Measurements from ENCODE around the gene SSR1.

GRCh38 chr6:7236306-7237209, 76.4 kb downstream of the SSR1 start:
- TF ChIP-seq, protein P1, sequence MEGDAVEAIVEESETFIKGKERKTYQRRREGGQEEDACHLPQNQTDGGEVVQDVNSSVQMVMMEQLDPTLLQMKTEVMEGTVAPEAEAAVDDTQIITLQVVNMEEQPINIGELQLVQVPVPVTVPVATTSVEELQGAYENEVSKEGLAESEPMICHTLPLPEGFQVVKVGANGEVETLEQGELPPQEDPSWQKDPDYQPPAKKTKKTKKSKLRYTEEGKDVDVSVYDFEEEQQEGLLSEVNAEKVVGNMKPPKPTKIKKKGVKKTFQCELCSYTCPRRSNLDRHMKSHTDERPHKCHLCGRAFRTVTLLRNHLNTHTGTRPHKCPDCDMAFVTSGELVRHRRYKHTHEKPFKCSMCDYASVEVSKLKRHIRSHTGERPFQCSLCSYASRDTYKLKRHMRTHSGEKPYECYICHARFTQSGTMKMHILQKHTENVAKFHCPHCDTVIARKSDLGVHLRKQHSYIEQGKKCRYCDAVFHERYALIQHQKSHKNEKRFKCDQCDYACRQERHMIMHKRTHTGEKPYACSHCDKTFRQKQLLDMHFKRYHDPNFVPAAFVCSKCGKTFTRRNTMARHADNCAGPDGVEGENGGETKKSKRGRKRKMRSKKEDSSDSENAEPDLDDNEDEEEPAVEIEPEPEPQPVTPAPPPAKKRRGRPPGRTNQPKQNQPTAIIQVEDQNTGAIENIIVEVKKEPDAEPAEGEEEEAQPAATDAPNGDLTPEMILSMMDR (IDR thresholded peaks at IDR 0.05; ENCODE audit: insufficient read depth, low read length), result no peak
- TF ChIP-seq POLR2AphosphoS5 (IDR thresholded peaks at IDR 0.05; ENCODE audit: low read depth), result peak; percentile 4; the same call in 1 of the 2 replicates
- TF ChIP-seq, protein P2, sequence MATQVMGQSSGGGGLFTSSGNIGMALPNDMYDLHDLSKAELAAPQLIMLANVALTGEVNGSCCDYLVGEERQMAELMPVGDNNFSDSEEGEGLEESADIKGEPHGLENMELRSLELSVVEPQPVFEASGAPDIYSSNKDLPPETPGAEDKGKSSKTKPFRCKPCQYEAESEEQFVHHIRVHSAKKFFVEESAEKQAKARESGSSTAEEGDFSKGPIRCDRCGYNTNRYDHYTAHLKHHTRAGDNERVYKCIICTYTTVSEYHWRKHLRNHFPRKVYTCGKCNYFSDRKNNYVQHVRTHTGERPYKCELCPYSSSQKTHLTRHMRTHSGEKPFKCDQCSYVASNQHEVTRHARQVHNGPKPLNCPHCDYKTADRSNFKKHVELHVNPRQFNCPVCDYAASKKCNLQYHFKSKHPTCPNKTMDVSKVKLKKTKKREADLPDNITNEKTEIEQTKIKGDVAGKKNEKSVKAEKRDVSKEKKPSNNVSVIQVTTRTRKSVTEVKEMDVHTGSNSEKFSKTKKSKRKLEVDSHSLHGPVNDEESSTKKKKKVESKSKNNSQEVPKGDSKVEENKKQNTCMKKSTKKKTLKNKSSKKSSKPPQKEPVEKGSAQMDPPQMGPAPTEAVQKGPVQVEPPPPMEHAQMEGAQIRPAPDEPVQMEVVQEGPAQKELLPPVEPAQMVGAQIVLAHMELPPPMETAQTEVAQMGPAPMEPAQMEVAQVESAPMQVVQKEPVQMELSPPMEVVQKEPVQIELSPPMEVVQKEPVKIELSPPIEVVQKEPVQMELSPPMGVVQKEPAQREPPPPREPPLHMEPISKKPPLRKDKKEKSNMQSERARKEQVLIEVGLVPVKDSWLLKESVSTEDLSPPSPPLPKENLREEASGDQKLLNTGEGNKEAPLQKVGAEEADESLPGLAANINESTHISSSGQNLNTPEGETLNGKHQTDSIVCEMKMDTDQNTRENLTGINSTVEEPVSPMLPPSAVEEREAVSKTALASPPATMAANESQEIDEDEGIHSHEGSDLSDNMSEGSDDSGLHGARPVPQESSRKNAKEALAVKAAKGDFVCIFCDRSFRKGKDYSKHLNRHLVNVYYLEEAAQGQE (IDR thresholded peaks at IDR 0.05; ENCODE audit: insufficient replicate concordance, low read depth), result no peak
- no peak for TF ChIP-seq GABPA (IDR thresholded peaks at IDR 0.05; ENCODE audit: low read depth)
- no peak for TF ChIP-seq SPI1 (IDR thresholded peaks at IDR 0.05; ENCODE audit: borderline replicate concordance, low read depth)

All from HL-60 (cell line).